ENCODE data around the gene TYMS.
A peak's percentile ranks its signal among the peaks of the same experiment; 100 is the strongest.

TYMS gene

GRCh38 chr18:657311-658000 is at the start of gene TYMS:
Gene TYMS (plus strand): TSS chr18:657653. CDS start chr18:657743, 90 bp downstream.
- DNase-seq, result peak; percentile 89

- no peak for DNase-seq
These were observed 49.5 kb upstream of the TYMS start for GRCh38 chr18:607930-608329.

GRCh38 chr18:610214-610928 is 47.1 kb upstream of the TYMS start:
- DNase-seq, result no peak

GRCh38 chr18:612156-612555 is 45.3 kb upstream of the TYMS start:
- no peak for DNase-seq

GRCh38 chr18:614193-614592 is 43.3 kb upstream of the TYMS start:
- no peak for DNase-seq

- DNase-seq, result no peak
These were observed 42.3 kb upstream of the TYMS start for GRCh38 chr18:615092-615521.

GRCh38 chr18:615773-616172 is 41.7 kb upstream of the TYMS start:
- DNase-seq, result no peak

GRCh38 chr18:616380-616995 is 41.0 kb upstream of the TYMS start:
- DNase-seq, result peak; percentile 39

GRCh38 chr18:617970-618504 is 39.4 kb upstream of the TYMS start:
- DNase-seq, result no peak

- DNase-seq, result no peak
These were observed 38.8 kb upstream of the TYMS start for GRCh38 chr18:618618-619017.

- DNase-seq, result no peak
These were observed 36.0 kb upstream of the TYMS start for GRCh38 chr18:621291-622043.

GRCh38 chr18:622289-622688 is 35.2 kb upstream of the TYMS start:
- no peak for DNase-seq

- peak; percentile 47 for DNase-seq
These were observed 33.5 kb upstream of the TYMS start for GRCh38 chr18:623761-624620.

- DNase-seq, result no peak
These were observed 30.2 kb upstream of the TYMS start for GRCh38 chr18:627231-627630.

- no peak for DNase-seq
These were observed 27.9 kb upstream of the TYMS start for GRCh38 chr18:629269-630150.

- DNase-seq, result no peak
These were observed 25.9 kb upstream of the TYMS start for GRCh38 chr18:631560-631959.

GRCh38 chr18:634551-635045 is 22.9 kb upstream of the TYMS start:
- no peak for DNase-seq

GRCh38 chr18:635171-635570 is 22.3 kb upstream of the TYMS start:
- DNase-seq, result no peak

GRCh38 chr18:641224-641623 is 16.2 kb upstream of the TYMS start:
- DNase-seq, result no peak

GRCh38 chr18:644395-645004 is 13.0 kb upstream of the TYMS start:
- no peak for DNase-seq
